NCI-H748 (cell line): Measurements from ENCODE around the gene DHX16.

Source experiments
- DNase-seq: peaks from one replicate; lab custom pipeline; 2025; ENCODE audit not compliant: unreplicated experiment; lab: John Stamatoyannopoulos, UW

DHX16 gene

GRCh38 chr6:30640481-30640880 is 32.3 kb downstream of the DHX16 start:
- DNase-seq, result no peak

- no peak for DNase-seq
Observed at GRCh38 chr6:30635834-30636233, 37.0 kb downstream of the DHX16 start.

- DNase-seq, result peak; percentile 93
Observed at GRCh38 chr6:30626484-30627366, 46.1 kb downstream of the DHX16 start, which contains the start of gene ATAT1. Gene ATAT1 (plus strand): TSS chr6:30626874.

GRCh38 chr6:30625511-30625910 is 47.3 kb downstream of the DHX16 start:
- DNase-seq, result no peak

DNA sequence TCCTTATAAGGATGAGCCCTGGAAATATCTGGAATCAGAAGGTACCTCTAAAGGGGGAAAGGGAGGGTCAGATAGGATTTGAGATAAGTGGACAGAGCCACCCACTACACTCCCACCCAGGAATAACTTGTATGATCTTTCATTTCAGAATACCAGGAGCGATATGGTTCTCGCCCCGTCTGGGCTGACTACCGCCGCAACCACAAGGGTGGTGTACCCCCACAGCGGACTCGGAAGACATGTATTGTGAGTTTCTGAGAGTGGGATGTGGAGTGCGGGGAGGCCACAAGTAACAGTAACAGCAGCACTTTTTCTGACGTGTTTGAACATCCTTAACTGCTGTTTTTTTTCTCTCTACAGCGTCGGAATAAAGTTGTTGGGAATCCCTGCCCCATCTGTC is 53.2 kb downstream of the DHX16 start:
- DNase-seq, result no peak

- DNase-seq, result peak; percentile 32
Observed at GRCh38 chr6:30618270-30618797, 54.5 kb downstream of the DHX16 start.

DNA sequence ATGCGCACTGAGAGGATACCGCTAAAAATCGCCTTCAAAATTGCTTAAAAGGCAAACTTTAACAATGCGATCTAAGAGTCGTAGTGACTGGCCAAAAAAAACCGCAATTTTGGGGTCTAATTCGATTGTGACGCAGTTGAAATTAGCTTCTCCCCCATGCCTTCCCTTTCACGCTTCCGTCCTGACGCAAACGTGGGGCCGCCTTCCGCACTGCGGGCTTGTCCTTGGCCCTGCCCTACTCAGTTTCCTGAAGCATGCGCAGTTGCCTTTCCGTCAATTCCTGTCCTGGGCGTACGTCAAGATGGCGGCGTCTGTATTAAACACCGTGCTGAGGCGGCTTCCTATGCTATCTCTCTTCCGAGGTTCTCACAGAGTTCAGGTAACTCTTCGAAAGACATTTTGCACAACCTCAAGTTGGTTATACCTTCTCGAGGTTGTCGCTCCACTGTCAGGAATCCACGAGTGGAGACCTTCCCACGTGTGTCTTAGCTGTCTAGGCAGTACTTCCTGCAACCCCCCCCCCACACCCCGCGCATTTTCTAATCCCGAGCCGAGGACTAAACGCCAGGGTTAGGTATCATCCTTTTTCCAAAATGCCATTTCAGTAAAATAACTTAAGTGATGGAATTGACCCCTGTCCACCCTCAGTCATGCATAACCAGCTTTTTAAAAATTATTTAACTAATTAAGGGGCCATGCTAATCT is 55.1 kb downstream of the DHX16 start, which contains the start of gene MRPS18B:
MRPS18B (plus strand) TSS at position 276 of the 705 bp plus-strand sequence; CDS start at position 302, 26 bp downstream.
- peak; percentile 98 for DNase-seq

- DNase-seq, result peak; percentile 100
Observed at GRCh38 chr6:30616811-30617564, 55.8 kb downstream of the DHX16 start, which contains the start of gene PPP1R10. Gene PPP1R10 (minus strand): TSS chr6:30617243. CDS start chr6:30609944, 7,299 bp downstream.

DNA sequence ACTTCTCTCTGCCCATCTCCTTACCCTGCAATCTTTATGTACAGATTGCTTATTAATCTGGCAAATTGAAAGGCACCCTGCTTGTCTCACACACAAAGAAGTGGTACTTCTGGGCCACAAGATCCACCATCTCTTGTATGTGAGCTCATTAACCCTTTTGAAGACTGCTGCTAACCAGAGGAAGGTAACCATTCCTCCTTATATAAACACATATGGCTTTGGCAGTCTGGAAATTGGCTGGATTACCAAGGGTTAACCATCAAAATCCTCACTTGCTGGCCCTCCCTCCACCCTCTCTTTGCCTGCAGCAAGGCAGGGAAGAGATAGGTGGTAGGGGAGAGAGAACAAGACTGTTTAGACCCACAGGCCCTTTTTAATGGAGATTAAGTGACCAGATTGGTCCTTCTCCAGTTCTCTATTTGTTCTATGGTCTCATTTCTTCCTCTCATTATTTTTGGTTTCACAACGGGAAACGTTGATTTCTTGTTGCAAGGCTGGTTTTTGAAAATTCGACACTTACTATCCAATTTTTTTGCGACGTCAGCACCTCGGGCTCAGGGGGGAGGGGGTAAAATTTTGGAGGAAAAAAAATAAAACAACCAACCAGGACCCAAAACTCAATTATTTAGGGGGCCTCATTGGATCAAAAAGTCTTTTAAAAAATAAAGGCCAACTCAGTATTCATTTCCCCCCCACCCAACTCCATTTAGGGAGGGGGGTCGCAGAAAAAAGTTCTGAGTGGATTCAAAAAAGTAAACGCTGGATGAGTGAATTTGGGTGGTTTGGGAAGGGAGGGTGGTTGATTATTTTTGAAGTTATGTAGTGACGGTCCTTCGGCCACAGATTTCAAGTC is 56.6 kb downstream of the DHX16 start:
- DNase-seq, result peak; percentile 76

DNA sequence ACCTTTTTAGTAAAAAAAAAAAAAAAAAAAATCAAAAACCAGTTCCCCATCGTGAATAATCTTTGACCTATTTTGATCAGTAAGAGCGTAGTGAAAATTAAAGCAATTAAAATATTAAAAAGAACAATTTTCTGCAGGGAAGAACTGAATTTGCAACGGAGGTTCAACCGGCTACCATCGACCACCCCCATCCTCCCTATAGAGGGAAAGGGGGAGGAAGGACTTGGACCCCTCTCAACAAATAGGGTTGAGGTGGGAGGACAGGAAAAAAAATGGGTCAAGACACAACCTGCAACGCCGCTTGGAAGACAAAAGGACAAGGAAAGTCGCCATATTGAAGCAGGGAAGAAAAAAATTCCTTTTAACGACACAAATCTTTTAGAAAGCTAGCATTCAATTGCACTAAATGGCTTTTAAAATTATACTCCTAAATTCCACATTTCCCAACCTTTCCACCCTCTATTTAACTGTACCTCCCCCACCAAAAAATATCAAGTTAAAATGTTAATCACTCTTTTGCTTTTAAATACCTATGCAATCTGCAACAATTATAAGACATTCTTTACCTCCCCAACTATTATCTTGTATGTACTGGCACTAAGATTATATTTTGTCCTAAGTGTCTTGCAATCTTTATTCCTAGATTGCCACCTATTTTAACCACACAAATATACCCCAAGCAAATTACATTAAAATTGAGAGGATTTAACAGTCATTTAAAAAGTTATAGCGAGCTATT is 57.4 kb downstream of the DHX16 start:
- peak; percentile 88 for DNase-seq

GRCh38 chr6:30614843-30615218 is 58.0 kb downstream of the DHX16 start:
- peak; percentile 99 for DNase-seq

DNA sequence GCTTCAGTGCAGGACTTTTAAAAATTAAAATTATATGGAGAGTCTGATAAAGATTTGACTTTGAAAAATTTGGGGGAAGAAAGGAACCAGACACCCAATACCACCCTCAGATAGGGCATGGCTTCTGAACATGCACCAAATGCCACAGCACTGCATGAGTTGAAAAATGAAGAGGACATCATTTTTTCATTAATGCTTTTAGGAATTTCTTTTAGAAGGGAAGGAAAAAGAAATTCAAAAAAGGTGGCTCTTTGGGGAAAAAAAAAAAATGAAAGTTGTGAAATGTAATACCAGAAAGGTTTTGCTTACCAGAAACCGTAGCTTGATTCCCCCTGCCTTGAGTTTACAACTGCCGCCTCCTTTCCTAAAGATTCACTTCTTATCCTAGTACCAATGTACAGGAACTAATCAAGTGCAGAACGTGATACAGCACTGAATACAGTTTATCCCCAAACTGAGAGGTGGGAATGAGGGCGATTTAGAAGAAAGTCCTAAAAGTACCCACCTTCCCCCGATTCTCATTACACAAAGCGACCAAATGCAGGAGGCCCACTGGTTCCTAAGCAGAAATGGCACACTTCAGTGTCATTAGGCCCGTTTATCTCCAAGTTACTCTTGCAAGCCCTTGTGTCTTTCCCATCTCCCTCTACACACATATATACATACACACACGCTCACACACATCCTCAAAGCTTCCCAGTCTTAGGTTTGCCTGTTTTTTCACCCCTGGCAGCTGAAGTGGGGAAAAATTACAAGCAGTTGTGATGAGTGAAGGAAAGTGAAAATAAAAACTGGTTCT is 58.6 kb downstream of the DHX16 start:
- peak; percentile 48 for DNase-seq

DNA sequence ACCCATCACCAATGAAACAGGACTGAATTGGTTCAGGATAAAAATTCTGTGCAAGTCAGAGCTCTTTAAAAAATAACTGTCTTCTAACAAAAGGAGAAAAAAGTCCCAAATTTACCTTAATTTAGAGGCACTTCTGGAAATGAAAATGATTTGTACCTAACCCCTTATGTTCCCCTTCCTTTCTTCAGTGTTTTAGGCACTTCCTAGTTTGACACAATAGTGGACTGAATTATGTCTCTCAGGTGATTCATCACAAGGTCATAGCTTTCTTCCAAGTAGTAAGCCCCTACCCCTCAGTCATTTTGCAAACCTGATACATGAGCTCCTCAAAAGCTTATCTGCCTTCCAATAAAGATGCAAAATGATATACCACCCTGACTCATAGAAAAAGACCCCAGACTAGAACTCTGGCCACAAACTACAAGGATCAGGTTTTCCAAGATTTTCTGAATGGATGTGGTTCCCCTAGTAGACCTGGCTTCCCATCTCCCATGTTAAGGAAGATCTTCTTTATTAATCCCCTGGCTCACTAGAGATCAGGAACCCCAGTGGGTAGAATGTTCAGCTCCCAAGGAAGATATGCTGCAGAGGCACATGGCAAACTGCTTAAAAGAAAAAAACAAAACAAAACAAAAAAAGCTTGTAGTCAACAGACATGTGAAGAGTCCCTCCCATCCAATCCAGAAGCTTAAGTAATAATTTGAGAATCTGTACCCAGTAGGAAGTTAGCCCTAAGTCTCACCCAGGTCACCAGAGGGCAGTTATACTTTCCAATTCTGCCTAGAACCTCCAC is 59.4 kb downstream of the DHX16 start:
- DNase-seq, result no peak

DNA sequence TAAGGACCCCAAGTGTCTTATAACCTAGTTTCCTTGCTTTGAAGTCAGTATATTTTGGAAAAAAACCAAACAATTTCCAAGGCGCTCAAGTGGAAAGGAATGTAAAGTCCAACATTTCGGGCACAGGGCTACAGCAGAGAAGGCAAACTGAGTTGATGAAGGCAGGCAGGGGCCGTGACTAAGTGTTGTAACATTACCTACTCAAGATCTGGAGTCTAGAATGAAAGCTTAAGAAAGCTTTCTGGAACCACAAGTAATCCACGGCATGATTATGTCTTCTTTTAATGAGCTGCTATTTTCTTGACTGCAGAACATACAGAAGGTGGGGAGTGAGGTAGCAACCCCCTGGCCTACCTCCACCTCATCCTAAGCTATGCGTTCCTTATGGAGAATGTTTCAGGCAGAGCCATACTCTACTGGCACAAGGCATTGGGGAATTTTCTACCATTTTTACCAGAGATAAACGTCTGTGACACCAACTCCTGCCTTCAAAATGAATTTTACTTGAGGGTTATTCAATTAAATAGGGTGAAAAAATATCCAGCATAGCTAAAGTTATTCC is 60.0 kb downstream of the DHX16 start:
- DNase-seq, result no peak

DNA sequence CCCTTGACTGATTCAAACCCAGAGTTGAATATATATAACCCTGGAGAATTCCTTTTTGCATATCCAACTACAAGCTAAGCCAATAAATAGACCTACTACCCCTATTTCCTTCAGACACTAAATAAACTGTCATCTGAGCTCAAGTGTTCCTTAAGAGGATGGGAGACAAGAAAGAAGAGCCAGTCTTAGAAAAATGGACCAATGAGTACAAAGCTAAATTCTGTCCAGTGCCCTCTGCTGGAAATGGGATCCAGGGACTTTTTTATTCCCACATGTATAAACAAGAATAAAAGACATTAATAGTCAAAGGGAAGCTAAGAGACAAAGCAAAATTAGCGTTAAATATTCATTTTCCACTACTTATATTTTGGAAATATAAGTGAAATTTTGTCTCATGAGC is 60.6 kb downstream of the DHX16 start:
- peak; percentile 24 for DNase-seq

DNA sequence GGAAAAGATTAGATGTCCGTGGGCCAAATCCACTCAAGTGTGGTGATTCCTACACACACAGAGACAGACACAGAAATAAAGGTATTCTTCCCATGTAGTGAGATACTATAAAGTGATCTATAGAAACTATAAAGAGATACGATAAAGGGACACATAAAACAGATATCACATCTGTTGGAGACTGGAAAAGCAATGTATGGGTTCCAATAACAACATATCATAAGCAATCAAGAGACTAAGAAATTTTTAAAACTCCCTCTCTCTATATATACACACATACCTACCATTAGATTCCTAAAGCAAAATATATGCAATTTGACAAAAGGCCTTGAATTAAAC is 61.0 kb downstream of the DHX16 start:
- no peak for DNase-seq

DNA sequence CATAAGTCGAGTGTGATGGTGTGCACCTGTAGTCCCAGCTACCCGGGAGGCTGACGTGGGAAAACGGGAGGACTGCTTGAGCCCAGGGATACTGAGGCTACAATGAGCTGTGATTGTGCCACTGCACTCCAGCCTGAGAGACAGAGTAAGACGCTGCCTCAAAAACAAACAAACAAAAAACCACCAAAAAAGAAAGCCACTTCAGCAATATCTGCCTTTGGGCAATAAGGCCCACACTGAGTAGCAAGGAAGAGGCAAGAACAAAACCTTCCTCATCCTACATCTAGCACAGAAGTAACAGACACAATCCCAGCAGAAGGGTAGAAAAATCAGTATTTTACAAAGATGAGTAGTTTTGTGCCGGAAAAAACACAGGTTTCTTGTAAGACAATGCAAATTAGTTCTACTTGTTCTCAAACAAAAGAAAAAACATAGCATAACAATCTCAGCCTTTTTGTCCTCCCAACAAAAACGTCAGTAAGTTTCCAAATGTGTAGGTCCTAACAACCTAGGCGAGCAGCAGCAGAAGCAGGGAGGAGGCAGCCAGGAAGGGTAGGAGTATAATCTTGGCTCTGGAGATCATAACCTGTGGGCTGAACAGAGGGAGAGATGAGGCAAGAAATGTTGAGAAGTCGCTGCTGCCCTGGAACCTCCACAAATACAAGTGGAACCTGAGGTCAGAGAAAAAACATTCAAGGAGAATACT is 61.5 kb downstream of the DHX16 start:
- DNase-seq, result no peak
